Breast epithelium (tissue), 4 donors: ENCODE measurements around the gene ARHGAP26. TPM values are rescaled to one million over a fixed set of nuclear protein-coding genes. Genes with fewer than 3 reads are reported as not detected.

ENCODE experiments used
- DNase-seq, 2 donors: peaks; one replicate each; pipeline ENCODE4 v3.0.0-alpha.2; 2019; ENCODE audit warnings: low spot score in 2 of 2
- H3K27ac ChIP-seq, 2 donors: fragments of 200-600 bp; sonication (generic) in 1 of 2; one replicate each; pipeline ENCODE4 v1.5.1; 2016 to 2019; ENCODE audit warnings: mild to moderate bottlenecking in 1 of 2
- H3K27me3 ChIP-seq, 2 donors: fragments of 200-600 bp; sonication (generic) in 1 of 2; one replicate each; pipeline versions ENCODE4 v1.5.1 to v1.6.0; 2017 to 2019; ENCODE audit warnings: control low read depth in 1 of 2, mild to moderate bottlenecking in 1 of 2
- H3K36me3 ChIP-seq: fragments of 200-600 bp; one replicate; pipeline ENCODE4 v1.5.1; 2019
- H3K4me1 ChIP-seq, 2 donors: fragments of 200-600 bp; sonication (generic); one replicate each; pipeline ENCODE4 v1.5.1; 2016 to 2019; ENCODE audit warnings: control low read depth in 1 of 2
- H3K4me3 ChIP-seq, 3 donors: fragments of 200-600 bp; sonication (generic); 1 replicate in 2 of 3; 2 replicates in 1 of 3; pipeline ENCODE4 v1.5.1; 2016 to 2019; ENCODE audit warnings: mild to moderate bottlenecking in 3 of 3, moderate library complexity in 2 of 3
- H3K9me3 ChIP-seq, 2 donors: fragments of 200-600 bp; sonication (generic) in 1 of 2; one replicate each; pipeline ENCODE4 v1.5.1; 2016 to 2019; ENCODE audit warnings: control low read depth in 1 of 2
- POLR2A ChIP-seq: fragments of 450-650 bp; IDR thresholded peaks from one replicate; pipeline ENCODE4 v1.6.1; 2016; ENCODE audit warnings: antibody characterized with exemption, mild to moderate bottlenecking, moderate library complexity
- POLR2AphosphoS5 ChIP-seq, 3 donors: sonication (generic); formaldehyde crosslinking; IDR thresholded peaks; one replicate each; pipeline ENCODE4 v1.6.1; 2017; ENCODE audit warnings: antibody characterized with exemption in 3 of 3
- intact Hi-C: fragments of 100-400 bp; cut with DNase I; formaldehyde crosslinking; loops from one replicate; pipeline ENCODE4 v1.15.1; 2023; ENCODE audit warnings: low total_unique reads
- total RNA-seq, 3 donors: library from RNA; depleted of rRNA; stranded (reverse); fragments of >200 nt; gene quantifications; one replicate each; pipeline ENCODE4 v1.1.0, GENCODE V29; 2016
- TF ChIP-seq, protein P1 (sequence below), 3 donors: fragments of 450-650 bp; IDR thresholded peaks; one replicate each; pipeline ENCODE4 v1.5.1; 2016 to 2017; ENCODE audit warnings: antibody characterized with exemption in 3 of 3, mild to moderate bottlenecking in 3 of 3, moderate library complexity in 3 of 3

ARHGAP26 gene
- total RNA-seq, 3 donors from 2014 or later, result 33.1 to 89.0 (median 56.4) TPM

DNA sequence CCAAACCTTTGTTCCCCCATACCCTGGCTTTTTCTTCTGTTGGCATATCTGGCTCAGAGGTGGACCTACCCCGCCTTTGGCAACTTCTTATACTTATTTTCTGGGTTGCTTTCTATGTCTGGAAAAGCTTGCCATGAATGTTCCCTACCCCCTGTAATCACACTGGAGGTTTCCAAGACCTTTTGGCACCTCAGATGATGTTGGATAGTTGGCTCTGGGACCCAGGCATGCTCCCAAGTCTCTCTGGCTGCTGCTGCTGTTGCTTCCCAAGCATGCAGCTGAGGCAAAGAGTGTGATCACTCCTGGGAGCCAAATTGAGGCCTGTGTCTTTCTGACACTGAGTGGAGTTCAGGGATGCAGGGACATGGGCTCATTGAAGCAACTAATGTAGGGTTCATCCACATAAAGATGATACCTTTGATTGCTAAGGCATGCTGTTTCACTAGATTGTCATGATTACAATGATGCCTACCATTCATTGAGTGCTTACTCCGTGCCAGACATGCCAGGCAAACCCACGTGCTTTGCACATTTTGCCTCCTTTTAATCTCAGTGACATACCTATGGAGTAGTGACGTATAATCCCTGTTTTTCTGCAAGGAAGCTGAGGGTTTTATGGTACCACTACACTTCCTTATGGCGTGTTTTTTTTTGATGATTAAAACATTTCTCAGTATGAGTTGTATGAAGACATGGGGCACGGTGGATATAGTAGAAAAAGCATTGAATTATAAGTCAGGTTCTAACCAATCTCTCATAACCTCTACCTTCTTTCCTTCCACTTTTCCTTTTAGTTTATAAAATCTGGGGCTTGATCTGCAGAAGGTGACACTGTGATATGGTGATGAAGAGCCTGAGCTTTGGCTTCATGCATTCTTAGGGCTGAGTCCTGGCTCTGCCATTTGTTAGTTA is 73.1 kb downstream of the ARHGAP26 start:
- Histone ChIP-seq H3K27ac (no peak overlapping the region), H3K4me1 (no peaks in the 10 kb centered on the region), H3K4me3 (no peak overlapping the region), H3K36me3 (no peaks in the 10 kb centered on the region), H3K27me3 (no peaks in the 10 kb centered on the region), H3K9me3 (no peaks in the 10 kb centered on the region)
- intact Hi-C loops, result no loop called here
- TF ChIP-seq, protein P1, sequence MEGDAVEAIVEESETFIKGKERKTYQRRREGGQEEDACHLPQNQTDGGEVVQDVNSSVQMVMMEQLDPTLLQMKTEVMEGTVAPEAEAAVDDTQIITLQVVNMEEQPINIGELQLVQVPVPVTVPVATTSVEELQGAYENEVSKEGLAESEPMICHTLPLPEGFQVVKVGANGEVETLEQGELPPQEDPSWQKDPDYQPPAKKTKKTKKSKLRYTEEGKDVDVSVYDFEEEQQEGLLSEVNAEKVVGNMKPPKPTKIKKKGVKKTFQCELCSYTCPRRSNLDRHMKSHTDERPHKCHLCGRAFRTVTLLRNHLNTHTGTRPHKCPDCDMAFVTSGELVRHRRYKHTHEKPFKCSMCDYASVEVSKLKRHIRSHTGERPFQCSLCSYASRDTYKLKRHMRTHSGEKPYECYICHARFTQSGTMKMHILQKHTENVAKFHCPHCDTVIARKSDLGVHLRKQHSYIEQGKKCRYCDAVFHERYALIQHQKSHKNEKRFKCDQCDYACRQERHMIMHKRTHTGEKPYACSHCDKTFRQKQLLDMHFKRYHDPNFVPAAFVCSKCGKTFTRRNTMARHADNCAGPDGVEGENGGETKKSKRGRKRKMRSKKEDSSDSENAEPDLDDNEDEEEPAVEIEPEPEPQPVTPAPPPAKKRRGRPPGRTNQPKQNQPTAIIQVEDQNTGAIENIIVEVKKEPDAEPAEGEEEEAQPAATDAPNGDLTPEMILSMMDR (IDR thresholded peaks at IDR 0.05), result no peak
- peak in 1 of 3 donors; percentile 36 for TF ChIP-seq POLR2AphosphoS5 (IDR thresholded peaks at IDR 0.05)
- no peak for DNase-seq

DNA sequence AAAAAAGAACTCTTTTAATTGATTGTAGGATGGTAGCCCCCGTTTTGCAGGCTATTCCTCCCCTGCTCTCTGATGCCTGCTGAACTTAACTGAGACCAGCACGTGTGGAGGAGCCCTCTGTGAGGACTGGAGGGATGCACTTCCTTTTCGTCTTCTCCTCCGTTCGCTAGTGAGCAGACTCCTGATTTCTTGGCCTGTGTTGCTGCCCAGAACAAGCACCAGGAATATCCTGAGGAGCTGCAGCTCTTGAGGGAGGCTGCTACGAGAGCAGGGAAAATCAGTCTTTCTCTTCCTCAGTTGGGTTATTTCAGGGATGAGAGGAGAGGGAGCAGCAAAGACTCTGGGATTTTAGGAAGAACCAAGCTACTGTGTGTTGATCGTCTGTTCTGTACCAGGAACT is 74.7 kb downstream of the ARHGAP26 start:
- TF ChIP-seq POLR2AphosphoS5 (IDR thresholded peaks at IDR 0.05), result no peak
- H3K27me3 ChIP-seq, result no peaks in the 10 kb centered on the region
- no peaks in the 10 kb centered on the region for H3K36me3 ChIP-seq
- no peaks in the 10 kb centered on the region for H3K9me3 ChIP-seq
- H3K4me1 ChIP-seq, result no peaks in the 10 kb centered on the region
- intact Hi-C loops, result no loop called here
- H3K27ac ChIP-seq, result peak overlapping the region in 1 of 2 donors; percentile 60
- DNase-seq, result no peak
- H3K4me3 ChIP-seq, result no peak overlapping the region

DNA sequence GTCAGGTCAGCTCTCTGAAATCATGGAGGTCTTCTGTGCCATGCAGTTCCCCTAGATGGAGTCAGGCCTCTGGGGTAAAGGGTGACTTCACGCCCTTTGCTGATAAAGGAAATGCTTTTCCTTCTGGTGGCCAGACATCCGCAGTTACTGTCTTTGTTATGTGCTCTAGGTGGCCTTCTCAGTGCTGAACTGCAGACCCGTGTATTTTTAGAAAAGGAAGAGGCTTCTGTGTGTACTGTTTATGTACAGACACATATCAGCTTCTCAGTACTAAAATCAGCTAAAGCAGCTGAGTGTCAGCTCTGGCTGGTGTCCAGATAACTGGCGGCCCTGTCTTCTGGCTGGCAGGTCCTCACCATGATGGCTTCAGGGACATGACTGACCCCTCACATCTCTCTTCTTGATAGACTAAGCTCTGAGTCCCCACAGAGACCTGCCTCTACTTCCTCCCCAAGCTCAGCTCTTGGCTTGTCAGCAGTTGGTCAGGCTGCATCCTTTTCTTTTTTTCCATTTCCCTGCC is 75.3 kb downstream of the ARHGAP26 start:
- H3K27ac ChIP-seq, result peak overlapping the region; percentile 29 to 60
- TF ChIP-seq, protein P1 (IDR thresholded peaks at IDR 0.05), result no peak
- no peak for TF ChIP-seq POLR2A
- no peak for TF ChIP-seq POLR2AphosphoS5 (IDR thresholded peaks at IDR 0.05)
- DNase-seq, result no peak
- intact Hi-C loops, result no loop called here
- no peaks in the 10 kb centered on the region for H3K4me1 ChIP-seq
- H3K4me3 ChIP-seq, result no peak overlapping the region
- no peaks in the 10 kb centered on the region for H3K9me3 ChIP-seq
- H3K36me3 ChIP-seq, result no peaks in the 10 kb centered on the region
- no peaks in the 10 kb centered on the region for H3K27me3 ChIP-seq

DNA sequence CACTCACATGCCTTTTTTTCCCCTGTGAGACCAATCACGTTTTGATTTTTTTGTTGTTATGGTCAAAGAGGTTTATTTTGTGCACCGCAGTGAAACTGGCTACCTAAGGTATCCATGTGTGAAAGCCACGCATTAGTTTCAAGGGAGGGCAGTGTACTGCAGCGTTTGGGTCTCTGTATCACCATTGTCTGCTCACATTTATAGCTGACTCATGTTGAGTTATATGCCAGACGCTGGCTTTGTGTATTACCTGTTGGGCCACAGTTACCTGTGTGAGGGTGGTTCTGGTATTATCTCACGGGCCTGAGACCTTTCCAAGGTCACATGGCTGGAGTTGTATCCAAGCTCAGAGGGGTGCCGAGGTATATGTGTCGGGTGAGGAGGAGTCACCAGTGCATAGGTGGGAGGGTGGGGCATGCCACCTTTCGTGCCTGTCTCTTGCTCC is 75.8 kb downstream of the ARHGAP26 start:
- no peak overlapping the region for H3K4me3 ChIP-seq
- intact Hi-C loops, result no loop called here
- TF ChIP-seq POLR2AphosphoS5 (IDR thresholded peaks at IDR 0.05), result no peak
- no peak for DNase-seq
- peak overlapping the region in 1 of 2 donors; percentile 29 for H3K27ac ChIP-seq
- H3K36me3 ChIP-seq, result no peaks in the 10 kb centered on the region
- H3K27me3 ChIP-seq, result no peaks in the 10 kb centered on the region
- no peaks in the 10 kb centered on the region for H3K9me3 ChIP-seq
- no peaks in the 10 kb centered on the region for H3K4me1 ChIP-seq

DNA sequence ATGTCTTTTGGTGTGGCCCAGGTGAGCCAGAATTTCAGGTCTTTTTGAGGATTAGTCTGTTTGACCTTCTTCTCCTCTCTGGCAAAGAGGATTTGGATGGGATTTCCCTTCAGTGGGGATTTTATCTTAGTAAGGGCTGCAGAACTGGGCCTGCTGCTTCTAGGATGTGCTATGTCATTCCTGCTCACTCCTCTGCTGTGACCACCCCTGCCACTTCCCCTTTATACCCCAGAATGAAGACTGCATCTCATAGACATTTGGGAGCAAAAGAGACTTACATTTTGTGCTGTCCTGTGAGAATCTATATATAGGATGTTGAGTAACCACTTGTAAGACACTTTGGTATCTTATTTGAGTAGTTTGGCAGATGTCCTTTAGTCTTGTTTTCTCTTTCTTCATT is 76.2 kb downstream of the ARHGAP26 start:
- peak overlapping the region in 1 of 2 donors; percentile 29 for H3K27ac ChIP-seq
- intact Hi-C loops, result no loop called here
- TF ChIP-seq POLR2A (no peak), POLR2AphosphoS5 (IDR thresholded peaks at IDR 0.05) (no peak)
- TF ChIP-seq, protein P1 (IDR thresholded peaks at IDR 0.05), result no peak
- no peak for DNase-seq
- H3K4me1 ChIP-seq, result no peaks in the 10 kb centered on the region
- no peaks in the 10 kb centered on the region for H3K9me3 ChIP-seq
- no peak overlapping the region for H3K4me3 ChIP-seq
- H3K36me3 ChIP-seq, result no peaks in the 10 kb centered on the region
- no peaks in the 10 kb centered on the region for H3K27me3 ChIP-seq
